Activated T-cell treated with anti-CD3 and anti-CD28 coated beads, Interleukin-2, amount 50 U/mL, for 24 hours (primary cell): ENCODE measurements around the gene CTNNA3.
"Not testable (repeated sequence)": the region's sequence is repeated elsewhere in the genome, so short reads cannot be mapped to it uniquely, and the experiment has no call there.

Experiments used
- DNase-seq: peaks from one replicate; pipeline ENCODE4 v3.0.0-alpha.2; 2020
- H3K27ac Mint-ChIP-seq: 2 replicates; pipeline ENCODE4 v1.8.0; 2020; ENCODE audit warnings: mild to moderate bottlenecking, mixed read lengths
- H3K27me3 Mint-ChIP-seq: 2 replicates; pipeline ENCODE4 v1.8.0; 2020; ENCODE audit warnings: mixed read lengths
- H3K36me3 Mint-ChIP-seq: 2 replicates; pipeline ENCODE4 v1.8.0; 2020; ENCODE audit warnings: low read depth, mixed read lengths
- H3K4me1 Mint-ChIP-seq: 2 replicates; pipeline ENCODE4 v1.8.0; 2020; ENCODE audit warnings: low read depth, mixed read lengths
- H3K4me3 Mint-ChIP-seq: 2 replicates; pipeline ENCODE4 v1.8.0; 2020; ENCODE audit warnings: mild to moderate bottlenecking, moderate library complexity, mixed read lengths
- H3K9me3 Mint-ChIP-seq: 2 replicates; pipeline ENCODE4 v1.8.0; 2020; ENCODE audit warnings: mixed read lengths

Gene CTNNA3

GRCh38 chr10:67696029-67696428 lies at the start of gene CTNNA3:
Gene CTNNA3 (minus strand): TSS chr10:67696195.
- peaks cover 29% of the 10 kb centered on the region for H3K27me3 Mint-ChIP-seq
- H3K27ac Mint-ChIP-seq = no peak within 1 kb of the TSS
- H3K4me3 Mint-ChIP-seq = no peak within 1 kb of the TSS

GRCh38 chr10:67735430-67735829 lies 39.4 kb upstream of the CTNNA3 start:
- H3K27me3 Mint-ChIP-seq = peaks cover 9% of the 10 kb centered on the region
- DNase-seq = no peak
- no peak overlapping the region for H3K4me3 Mint-ChIP-seq
- H3K27ac Mint-ChIP-seq = no peak overlapping the region
- H3K9me3 Mint-ChIP-seq = no peaks in the 10 kb centered on the region
- no peaks in the 10 kb centered on the region for H3K36me3 Mint-ChIP-seq
- peaks cover 5% of the 10 kb centered on the region for H3K4me1 Mint-ChIP-seq

More at GRCh38 chr10:67696029-67696428, at the start of gene CTNNA3:
- no peaks in the 10 kb centered on the region for H3K9me3 Mint-ChIP-seq
- peaks cover 4% of the 10 kb centered on the region for H3K4me1 Mint-ChIP-seq
- no peak for DNase-seq
- H3K36me3 Mint-ChIP-seq = no peaks in the 10 kb centered on the region

GRCh38 chr10:67733511-67733910 lies 37.5 kb upstream of the CTNNA3 start:
- Mint-ChIP-seq H3K4me3 (no peak overlapping the region), H3K27me3 (peaks cover 9% of the 10 kb centered on the region), H3K9me3 (no peaks in the 10 kb centered on the region), H3K36me3 (no peaks in the 10 kb centered on the region), H3K4me1 (peaks cover 5% of the 10 kb centered on the region), H3K27ac (no peak overlapping the region)
- no peak for DNase-seq

- H3K4me1 Mint-ChIP-seq = no peaks in the 10 kb centered on the region
- no peaks in the 10 kb centered on the region for H3K9me3 Mint-ChIP-seq
- no peak overlapping the region for H3K27ac Mint-ChIP-seq
- H3K4me3 Mint-ChIP-seq = no peak overlapping the region
- DNase-seq = no peak
- H3K27me3 Mint-ChIP-seq = no peaks in the 10 kb centered on the region
- H3K36me3 Mint-ChIP-seq = no peaks in the 10 kb centered on the region
Measured at GRCh38 chr10:67725567-67725966, 29.6 kb upstream of the CTNNA3 start.

- no peaks in the 10 kb centered on the region for H3K4me1 Mint-ChIP-seq
- H3K27me3 Mint-ChIP-seq = no peaks in the 10 kb centered on the region
- no peaks in the 10 kb centered on the region for H3K9me3 Mint-ChIP-seq
- H3K27ac Mint-ChIP-seq = no peak overlapping the region
- no peak overlapping the region for H3K4me3 Mint-ChIP-seq
- H3K36me3 Mint-ChIP-seq = no peaks in the 10 kb centered on the region
- no peak for DNase-seq
Measured at GRCh38 chr10:67723601-67724000, 27.6 kb upstream of the CTNNA3 start.

- no peaks in the 10 kb centered on the region for H3K4me1 Mint-ChIP-seq
- no peaks in the 10 kb centered on the region for H3K36me3 Mint-ChIP-seq
- no peak overlapping the region for H3K27ac Mint-ChIP-seq
- H3K9me3 Mint-ChIP-seq = no peaks in the 10 kb centered on the region
- no peak for DNase-seq
- H3K27me3 Mint-ChIP-seq = no peaks in the 10 kb centered on the region
- no peak overlapping the region for H3K4me3 Mint-ChIP-seq
Measured at GRCh38 chr10:67722113-67722512, 26.1 kb upstream of the CTNNA3 start.

- H3K4me3 Mint-ChIP-seq, DNase-seq, H3K9me3 Mint-ChIP-seq, H3K27me3 Mint-ChIP-seq, H3K27ac Mint-ChIP-seq, H3K4me1 Mint-ChIP-seq, H3K36me3 Mint-ChIP-seq: not testable (repeated sequence)
Measured at GRCh38 chr10:67716455-67716854, 20.5 kb upstream of the CTNNA3 start.

- no peak for DNase-seq
- Mint-ChIP-seq H3K4me1 (no peaks in the 10 kb centered on the region), H3K36me3 (no peaks in the 10 kb centered on the region), H3K27ac (no peak overlapping the region), H3K9me3 (peaks cover 6% of the 10 kb centered on the region), H3K27me3 (peaks cover 3% of the 10 kb centered on the region), H3K4me3 (no peak overlapping the region)
Measured at GRCh38 chr10:67705921-67706320, 9.9 kb upstream of the CTNNA3 start.

- DNase-seq, H3K27ac Mint-ChIP-seq, H3K36me3 Mint-ChIP-seq, H3K4me1 Mint-ChIP-seq, H3K9me3 Mint-ChIP-seq, H3K4me3 Mint-ChIP-seq: not testable (repeated sequence)
- peaks cover 25% of the 10 kb centered on the region for H3K27me3 Mint-ChIP-seq
Measured at GRCh38 chr10:67699613-67700270, 3.7 kb upstream of the CTNNA3 start.

- Mint-ChIP-seq H3K27me3 (peaks cover 26% of the 10 kb centered on the region), H3K9me3 (peaks cover 2% of the 10 kb centered on the region), H3K27ac (no peak overlapping the region), H3K4me1 (peaks cover 4% of the 10 kb centered on the region), H3K36me3 (no peaks in the 10 kb centered on the region), H3K4me3 (no peak overlapping the region)
- DNase-seq = no peak
Measured at GRCh38 chr10:67698164-67698563, 2.2 kb upstream of the CTNNA3 start.

GRCh38 chr10:67697724-67698131 lies 1.7 kb upstream of the CTNNA3 start:
- peaks cover 2% of the 10 kb centered on the region for H3K9me3 Mint-ChIP-seq
- peaks cover 30% of the 10 kb centered on the region for H3K27me3 Mint-ChIP-seq
- H3K36me3 Mint-ChIP-seq = no peaks in the 10 kb centered on the region
- H3K27ac Mint-ChIP-seq = no peak overlapping the region
- DNase-seq = no peak
- H3K4me1 Mint-ChIP-seq = peaks cover 4% of the 10 kb centered on the region
- H3K4me3 Mint-ChIP-seq = no peak overlapping the region

- H3K27ac Mint-ChIP-seq = no peak overlapping the region
- no peak overlapping the region for H3K4me3 Mint-ChIP-seq
- peaks cover 31% of the 10 kb centered on the region for H3K27me3 Mint-ChIP-seq
- peaks cover 4% of the 10 kb centered on the region for H3K4me1 Mint-ChIP-seq
- H3K9me3 Mint-ChIP-seq = peaks cover 2% of the 10 kb centered on the region
- H3K36me3 Mint-ChIP-seq = no peaks in the 10 kb centered on the region
- DNase-seq = no peak
Measured at GRCh38 chr10:67696679-67697078, 684 bp upstream of the CTNNA3 start.

GRCh38 chr10:67695555-67695954 lies 440 bp downstream of the CTNNA3 start:
- no peak overlapping the region for H3K27ac Mint-ChIP-seq
- no peak for DNase-seq
- no peaks in the 10 kb centered on the region for H3K9me3 Mint-ChIP-seq
- H3K4me3 Mint-ChIP-seq = no peak overlapping the region
- H3K27me3 Mint-ChIP-seq = peaks cover 25% of the 10 kb centered on the region
- H3K36me3 Mint-ChIP-seq = no peaks in the 10 kb centered on the region
- peaks cover 4% of the 10 kb centered on the region for H3K4me1 Mint-ChIP-seq

GRCh38 chr10:67691861-67692260 lies 4.1 kb downstream of the CTNNA3 start:
- peaks cover 25% of the 10 kb centered on the region for H3K27me3 Mint-ChIP-seq
- not testable (repeated sequence) for H3K4me1 Mint-ChIP-seq, H3K27ac Mint-ChIP-seq, H3K9me3 Mint-ChIP-seq, DNase-seq, H3K36me3 Mint-ChIP-seq, H3K4me3 Mint-ChIP-seq

GRCh38 chr10:67690540-67690939 lies 5.5 kb downstream of the CTNNA3 start:
- H3K27me3 Mint-ChIP-seq = peaks cover 14% of the 10 kb centered on the region
- not testable (repeated sequence) for H3K36me3 Mint-ChIP-seq, H3K27ac Mint-ChIP-seq, H3K9me3 Mint-ChIP-seq, H3K4me1 Mint-ChIP-seq, H3K4me3 Mint-ChIP-seq, DNase-seq

- not testable (repeated sequence) for H3K27me3 Mint-ChIP-seq, DNase-seq, H3K4me1 Mint-ChIP-seq, H3K27ac Mint-ChIP-seq, H3K36me3 Mint-ChIP-seq, H3K4me3 Mint-ChIP-seq
- peaks cover 26% of the 10 kb centered on the region for H3K9me3 Mint-ChIP-seq
Measured at GRCh38 chr10:67684140-67684539, 11.9 kb downstream of the CTNNA3 start.
